Measurements from ENCODE around the gene PTDSS2. TPM values are rescaled to one million over a fixed set of nuclear protein-coding genes. Genes with fewer than 3 reads are reported as not detected.

Gene PTDSS2
- total and polyA plus RNA-seq, 2 of the 4 experiments (the other 2 are of a cell fraction): 23.5 to 26.6 TPM

GRCh38 chr11:471468-472145 is 21.5 kb downstream of the PTDSS2 start:
- Histone ChIP-seq H2AFZ (replicated peaks; ENCODE audit: low read length, poor library complexity) (no peak overlapping the region), H3K27ac (ENCODE audit: insufficient read depth, low read length) (no peak overlapping the region), H3K9me1 (ENCODE audit: insufficient read depth, low read length) (peaks cover 21% of the 10 kb centered on the region), H4K20me1 (ENCODE audit: insufficient read depth, low read length) (peaks cover 8% of the 10 kb centered on the region; the same call in 1 of the 2 replicates), H3K27me3 (ENCODE audit: control insufficient read depth, insufficient read depth, low read length) (no peaks in the 10 kb centered on the region), H3K36me3 (ENCODE audit: control insufficient read depth, insufficient read depth, low read length) (peaks cover 5% of the 10 kb centered on the region; the same call in 1 of the 2 replicates), H3K4me3 (ENCODE audit: insufficient read depth, low read depth, low read length) (no peak overlapping the region), H3K14ac (replicated peaks; ENCODE audit: low read depth, low read length) (no peak overlapping the region), H3K23ac (ENCODE audit: low read depth, low read length) (no peak overlapping the region), H4K8ac (ENCODE audit: low read depth in 2 of 2, low read length in 2 of 2) (no peak overlapping the region), H2BK15ac (ENCODE audit: low read depth, low read length) (no peak overlapping the region), H3K4ac (ENCODE audit: low read depth, low read length) (no peak overlapping the region), H2AK9ac (replicated peaks; ENCODE audit: low read depth, low read length, poor library complexity) (no peak overlapping the region), H3K18ac (ENCODE audit: low read depth, low read length) (no peak overlapping the region), H3K9me3 (ENCODE audit: control insufficient read depth, insufficient read depth, low read length) (no peaks in the 10 kb centered on the region), H4K5ac (ENCODE audit: low read depth, low read length) (no peak overlapping the region), H3K79me1 (ENCODE audit: low read depth in 1 of 2, low read length in 2 of 2) (peaks cover 18 to 68% of the 10 kb centered on the region in 2 experiments), H3K4me2 (ENCODE audit: low read depth, low read length) (no peak overlapping the region), H3K56ac (ENCODE audit: extremely low read depth, insufficient read depth, low read length) (no peak overlapping the region), H2BK120ac (ENCODE audit: low read depth, low read length) (no peak overlapping the region), H2AK5ac (ENCODE audit: low read depth, low read length) (no peak overlapping the region), H2BK5ac (ENCODE audit: low read depth, low read length, poor library complexity, severe bottlenecking) (no peak overlapping the region), H3K4me1 (ENCODE audit: control insufficient read depth, insufficient read depth, low read length) (peaks cover 17% of the 10 kb centered on the region), H2BK20ac (ENCODE audit: low read depth, low read length) (no peak overlapping the region), H4K91ac (ENCODE audit: insufficient read depth, low read depth, low read length) (no peak overlapping the region), H3K9ac (ENCODE audit: low read depth, low read length) (no peak overlapping the region)
- dilution Hi-C loops (cut with HindIII; ENCODE audit: low sequenced_read_pairs, unreplicated experiment) (no loop called here), in situ Hi-C loops (cut with MboI; ENCODE audit: low sequenced_read_pairs) (no loop called here), intact Hi-C loops (cut with micrococcal nuclease) (no loop called here)
- no TSS peak for BruUV-seq (replicated peaks)
- ChIA-PET POLR2A (ENCODE audit: unreplicated experiment) (no interaction called here), CTCF (no interaction called here)
- TF ChIP-seq RCOR1 (IDR thresholded peaks at IDR 0.05; ENCODE audit: insufficient replicate concordance, low read length): no peak
- no peak for TF ChIP-seq CHD1 (IDR thresholded peaks at IDR 0.05; ENCODE audit: low read depth, low read length)
- no peak for TF ChIP-seq CEBPB (IDR thresholded peaks at IDR 0.05; ENCODE audit: low read depth, low read length)
- no peak for TF ChIP-seq POLR2A (IDR thresholded peaks at IDR 0.05; ENCODE audit: low read depth, low read length)
- TF ChIP-seq MXI1 (IDR thresholded peaks at IDR 0.05; ENCODE audit: borderline replicate concordance, low read depth, low read length): no peak
- TF ChIP-seq MAZ (IDR thresholded peaks at IDR 0.05; ENCODE audit: borderline replicate concordance, low read depth, low read length): no peak
- TF ChIP-seq, protein P1, sequence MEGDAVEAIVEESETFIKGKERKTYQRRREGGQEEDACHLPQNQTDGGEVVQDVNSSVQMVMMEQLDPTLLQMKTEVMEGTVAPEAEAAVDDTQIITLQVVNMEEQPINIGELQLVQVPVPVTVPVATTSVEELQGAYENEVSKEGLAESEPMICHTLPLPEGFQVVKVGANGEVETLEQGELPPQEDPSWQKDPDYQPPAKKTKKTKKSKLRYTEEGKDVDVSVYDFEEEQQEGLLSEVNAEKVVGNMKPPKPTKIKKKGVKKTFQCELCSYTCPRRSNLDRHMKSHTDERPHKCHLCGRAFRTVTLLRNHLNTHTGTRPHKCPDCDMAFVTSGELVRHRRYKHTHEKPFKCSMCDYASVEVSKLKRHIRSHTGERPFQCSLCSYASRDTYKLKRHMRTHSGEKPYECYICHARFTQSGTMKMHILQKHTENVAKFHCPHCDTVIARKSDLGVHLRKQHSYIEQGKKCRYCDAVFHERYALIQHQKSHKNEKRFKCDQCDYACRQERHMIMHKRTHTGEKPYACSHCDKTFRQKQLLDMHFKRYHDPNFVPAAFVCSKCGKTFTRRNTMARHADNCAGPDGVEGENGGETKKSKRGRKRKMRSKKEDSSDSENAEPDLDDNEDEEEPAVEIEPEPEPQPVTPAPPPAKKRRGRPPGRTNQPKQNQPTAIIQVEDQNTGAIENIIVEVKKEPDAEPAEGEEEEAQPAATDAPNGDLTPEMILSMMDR (conservative IDR thresholded peaks at IDR 0.05; ENCODE audit: low read depth, low read length): no peak
- no peak for TF ChIP-seq ELK1 (IDR thresholded peaks at IDR 0.05; ENCODE audit: borderline replicate concordance, low read depth, low read length)
- no peak for TF ChIP-seq FOS (IDR thresholded peaks at IDR 0.05; ENCODE audit: low read depth, low read length)
- TF ChIP-seq RAD21 (IDR thresholded peaks at IDR 0.05; ENCODE audit: low read length): no peak
- no peak for TF ChIP-seq BHLHE40 (IDR thresholded peaks at IDR 0.05; ENCODE audit: low read depth, low read length)
- no peak for TF ChIP-seq RFX5 (IDR thresholded peaks at IDR 0.05; ENCODE audit: low read depth, low read length)
- 98% methylated on average over 26 of the region's 61 CpGs; no CpG with 5 or more reads in 1 of the 2 experiments for WGBS, 2 experiments (ENCODE audit: extremely low coverage in 2 of 2, insufficient read length in 1 of 2)
- DNase-seq (no peak), ATAC-seq (ENCODE audit: low read depth) (no peak)
